Mesothelial cell of epicardium (in vitro differentiated cells): ENCODE results near the gene SLC12A7. TPM values are rescaled to one million over a fixed set of nuclear protein-coding genes. Genes with fewer than 3 reads are reported as not detected.

Experiments
- DNase-seq, 2 experiments: peaks; one replicate each; pipeline ENCODE4 v3.0.0; 2021; ENCODE audit warnings: low spot score in 2 of 2; ENCODE audit not compliant: unreplicated experiment in 2 of 2
- H3K27ac Mint-ChIP-seq: 2 replicates; pipeline ENCODE4 v1.8.0; 2021; ENCODE audit warnings: mixed read lengths
- H3K27me3 Mint-ChIP-seq: 2 replicates; pipeline ENCODE4 v1.8.0; 2021; ENCODE audit warnings: low read depth, mixed read lengths
- H3K36me3 Mint-ChIP-seq: 2 replicates; pipeline ENCODE4 v1.8.0; 2021; ENCODE audit warnings: mixed read lengths
- H3K4me1 Mint-ChIP-seq: 2 replicates; pipeline ENCODE4 v1.8.0; 2021; ENCODE audit warnings: mixed read lengths
- H3K4me3 Mint-ChIP-seq: 2 replicates; pipeline ENCODE4 v1.8.0; 2021; ENCODE audit warnings: mild to moderate bottlenecking, moderate library complexity, mixed read lengths
- H3K9me3 Mint-ChIP-seq: 2 replicates; pipeline ENCODE4 v1.8.0; 2021; ENCODE audit warnings: mixed read lengths
- total RNA-seq: library from RNA; stranded (reverse); gene quantifications from 3 replicates; pipeline ENCODE4 v1.2.1, GENCODE V29; 2021
- TF ChIP-seq, protein P1 (sequence below): fragments of 200-600 bp; sonication (generic); IDR thresholded peaks from one replicate; pipeline ENCODE4 v1.5.0; 2021; ENCODE audit warnings: antibody characterized with exemption; ENCODE audit not compliant: unreplicated experiment

SLC12A7 gene
- total RNA-seq, 1 donor from 2014 or later: 34.9 TPM

- H3K4me1 Mint-ChIP-seq: no peaks in the 10 kb centered on the region
- no peak for DNase-seq
- H3K9me3 Mint-ChIP-seq: peaks cover 48% of the 10 kb centered on the region
- no peak overlapping the region for H3K27ac Mint-ChIP-seq
- TF ChIP-seq, protein P1, sequence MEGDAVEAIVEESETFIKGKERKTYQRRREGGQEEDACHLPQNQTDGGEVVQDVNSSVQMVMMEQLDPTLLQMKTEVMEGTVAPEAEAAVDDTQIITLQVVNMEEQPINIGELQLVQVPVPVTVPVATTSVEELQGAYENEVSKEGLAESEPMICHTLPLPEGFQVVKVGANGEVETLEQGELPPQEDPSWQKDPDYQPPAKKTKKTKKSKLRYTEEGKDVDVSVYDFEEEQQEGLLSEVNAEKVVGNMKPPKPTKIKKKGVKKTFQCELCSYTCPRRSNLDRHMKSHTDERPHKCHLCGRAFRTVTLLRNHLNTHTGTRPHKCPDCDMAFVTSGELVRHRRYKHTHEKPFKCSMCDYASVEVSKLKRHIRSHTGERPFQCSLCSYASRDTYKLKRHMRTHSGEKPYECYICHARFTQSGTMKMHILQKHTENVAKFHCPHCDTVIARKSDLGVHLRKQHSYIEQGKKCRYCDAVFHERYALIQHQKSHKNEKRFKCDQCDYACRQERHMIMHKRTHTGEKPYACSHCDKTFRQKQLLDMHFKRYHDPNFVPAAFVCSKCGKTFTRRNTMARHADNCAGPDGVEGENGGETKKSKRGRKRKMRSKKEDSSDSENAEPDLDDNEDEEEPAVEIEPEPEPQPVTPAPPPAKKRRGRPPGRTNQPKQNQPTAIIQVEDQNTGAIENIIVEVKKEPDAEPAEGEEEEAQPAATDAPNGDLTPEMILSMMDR: no peak
- H3K4me3 Mint-ChIP-seq: no peak overlapping the region
- peaks cover 12% of the 10 kb centered on the region for H3K36me3 Mint-ChIP-seq
- H3K27me3 Mint-ChIP-seq: no peaks in the 10 kb centered on the region
Measured at GRCh38 chr5:1040571-1040970, 71.3 kb downstream of the SLC12A7 start.

GRCh38 chr5:1039706-1040260, 72.1 kb downstream of the SLC12A7 start:
- Mint-ChIP-seq H3K36me3 (peaks cover 15% of the 10 kb centered on the region), H3K4me1 (no peaks in the 10 kb centered on the region), H3K27ac (no peak overlapping the region), H3K4me3 (no peak overlapping the region), H3K27me3 (no peaks in the 10 kb centered on the region), H3K9me3 (peaks cover 40% of the 10 kb centered on the region)
- TF ChIP-seq, protein P1: no peak
- DNase-seq: no peak

DNA sequence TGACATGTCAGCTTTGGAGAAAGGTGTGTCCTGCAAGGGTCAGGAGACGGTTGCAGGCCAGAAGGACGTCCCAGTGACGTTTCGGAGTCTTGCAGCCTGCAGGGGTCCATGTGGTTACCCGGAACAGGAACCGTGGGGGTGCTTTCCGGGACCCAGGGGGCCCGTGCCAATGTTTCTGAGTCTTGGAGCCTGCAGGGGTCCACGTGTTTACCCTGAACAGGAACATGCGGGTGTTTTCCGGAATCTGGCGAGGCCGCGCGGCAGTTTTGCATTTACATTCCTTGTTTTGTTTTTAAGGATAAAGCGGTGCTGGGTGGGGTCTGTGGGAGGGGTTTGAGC, 72.7 kb downstream of the SLC12A7 start:
- DNase-seq: no peak
- Mint-ChIP-seq H3K4me3 (no peak overlapping the region), H3K27me3 (no peaks in the 10 kb centered on the region), H3K36me3 (peaks cover 15% of the 10 kb centered on the region), H3K27ac (no peak overlapping the region), H3K9me3 (peaks cover 34% of the 10 kb centered on the region), H3K4me1 (no peaks in the 10 kb centered on the region)
- TF ChIP-seq, protein P1: no peak

DNA sequence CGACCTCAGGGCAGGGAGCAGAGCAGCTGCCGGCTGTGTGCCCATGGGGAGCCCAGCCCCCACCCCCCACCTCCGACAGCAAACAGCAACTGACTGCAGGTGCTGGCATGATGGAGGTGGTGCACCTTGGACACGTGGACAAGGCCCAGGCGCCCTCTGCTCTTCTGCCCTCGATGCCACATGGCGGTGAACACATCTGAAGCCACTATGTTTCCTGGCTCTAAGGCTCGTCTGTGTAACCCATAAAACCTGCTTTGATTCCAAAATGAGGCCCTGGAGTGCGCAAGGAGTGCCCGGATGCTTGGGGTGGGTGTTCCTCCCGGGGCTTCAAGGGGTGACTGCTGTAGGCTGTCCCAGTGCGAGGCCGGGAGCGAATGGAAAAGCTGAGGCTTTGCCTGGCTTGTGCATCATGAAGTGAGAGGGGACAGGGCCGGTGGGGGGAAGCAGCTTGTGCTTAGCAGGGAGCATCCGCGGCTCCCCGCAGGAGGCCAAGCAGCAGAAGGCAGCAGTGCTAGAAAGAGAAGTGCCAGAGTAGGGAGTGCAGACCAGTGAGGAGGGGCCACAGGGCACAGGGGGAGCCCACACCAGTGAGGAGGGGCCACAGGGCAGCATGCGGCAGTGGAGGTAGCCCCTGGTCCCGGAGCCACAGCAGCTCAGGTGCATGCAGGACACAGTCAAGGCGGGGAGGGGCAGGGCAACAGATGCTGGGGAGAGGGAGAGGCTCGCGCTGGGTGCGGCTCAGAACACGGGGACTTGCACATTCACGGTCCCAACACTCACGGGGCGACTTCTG, 73.2 kb downstream of the SLC12A7 start:
- TF ChIP-seq, protein P1: no peak
- H3K4me3 Mint-ChIP-seq: no peak overlapping the region
- no peak for DNase-seq
- H3K36me3 Mint-ChIP-seq: peaks cover 15% of the 10 kb centered on the region
- H3K27ac Mint-ChIP-seq: no peak overlapping the region
- H3K27me3 Mint-ChIP-seq: no peaks in the 10 kb centered on the region
- H3K4me1 Mint-ChIP-seq: no peaks in the 10 kb centered on the region
- H3K9me3 Mint-ChIP-seq: peaks cover 28% of the 10 kb centered on the region

DNA sequence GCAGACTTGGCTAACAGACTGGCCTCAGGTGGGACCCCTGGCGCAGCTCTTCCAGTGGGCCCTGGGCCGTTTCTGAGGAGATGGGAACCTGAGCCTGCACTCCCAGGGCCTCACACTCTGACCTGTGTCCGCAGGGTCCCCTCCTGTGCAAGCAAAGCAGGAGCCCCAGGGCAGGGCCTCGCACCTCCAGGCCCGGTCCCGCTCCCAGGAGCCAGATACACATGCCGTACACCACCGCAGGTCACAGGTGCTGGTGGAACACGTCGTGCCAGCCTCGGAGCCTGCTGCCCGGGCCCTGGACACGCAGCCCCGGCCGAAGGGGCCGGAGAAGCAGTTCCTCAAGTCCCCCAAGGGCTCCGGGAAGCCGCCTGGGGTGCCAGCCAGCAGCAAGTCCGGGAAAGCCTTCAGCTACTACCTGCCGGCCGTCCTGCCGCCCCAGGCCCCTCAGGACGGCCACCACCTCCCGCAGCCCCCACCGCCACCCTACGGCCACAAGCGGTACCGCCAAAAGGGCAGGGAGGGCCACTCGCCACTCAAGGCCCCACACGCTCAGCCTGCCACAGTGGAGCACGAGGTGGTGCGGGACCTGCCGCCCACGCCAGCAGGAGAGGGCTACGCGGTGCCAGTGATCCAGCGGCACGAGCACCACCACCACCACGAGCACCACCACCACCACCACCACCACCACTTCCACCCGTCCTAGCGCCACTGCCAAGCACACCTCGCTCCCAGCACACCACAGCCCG, 74.0 kb downstream of the SLC12A7 start:
- no peaks in the 10 kb centered on the region for H3K4me1 Mint-ChIP-seq
- H3K4me3 Mint-ChIP-seq: no peak overlapping the region
- TF ChIP-seq, protein P1: no peak
- no peak overlapping the region for H3K27ac Mint-ChIP-seq
- no peaks in the 10 kb centered on the region for H3K27me3 Mint-ChIP-seq
- DNase-seq: no peak
- H3K9me3 Mint-ChIP-seq: peaks cover 21% of the 10 kb centered on the region
- H3K36me3 Mint-ChIP-seq: peaks cover 15% of the 10 kb centered on the region
